ENCODE results near the gene PSMC4. TPM values are rescaled to one million over a fixed set of nuclear protein-coding genes. Genes with fewer than 3 reads are reported as not detected.

PSMC4 gene
- polyA plus RNA-seq, 1 of the 3 experiments (the other 2 are of a cell fraction): 173 TPM

- Histone ChIP-seq H3K4me1 (ENCODE audit: control insufficient read depth in 1 of 2, insufficient read depth in 2 of 2, low read depth in 1 of 2, low read length in 1 of 2) (peaks cover 0 to 12% of the 10 kb centered on the region in 2 experiments; a peak in 1 of 4 replicates), H2AFZ (ENCODE audit: low read depth) (no peak overlapping the region), H3K9me3 (peaks cover 27% of the 10 kb centered on the region; the same call in 1 of the 2 replicates), H3F3A (replicated peaks; ENCODE audit: insufficient read depth) (peaks cover 31% of the 10 kb centered on the region), H3K9ac (no peak overlapping the region), H3K27ac (ENCODE audit: low read depth in 2 of 2, low read length in 1 of 2) (no peak overlapping the region), H3K4me2 (no peak overlapping the region), H3K9me2 (no peaks in the 10 kb centered on the region), H3K4me3 (ENCODE audit: low read depth in 2 of 2, low read length in 1 of 2) (no peak overlapping the region; a peak in 1 of 4 replicates), H3K36me3 (replicated peaks in 1 of 2; ENCODE audit: control insufficient read depth in 1 of 2, insufficient read depth in 2 of 2, low read length in 1 of 2) (peaks cover 30 to 61% of the 10 kb centered on the region in 2 experiments), H3K79me2 (ENCODE audit: insufficient read depth) (peaks cover 38% of the 10 kb centered on the region), H4K20me1 (ENCODE audit: insufficient read depth) (no peaks in the 10 kb centered on the region), H3K27me3 (ENCODE audit: insufficient read depth) (no peaks in the 10 kb centered on the region)
- ChIA-PET CTCF (no interaction called here), POLR2A (interaction anchor here (0.8 kb wide), 1 partner anchor 14 kb away, joined by 3 read pairs; no protein-coding TSS in a partner anchor)
- no peak for DNase-seq
- TF ChIP-seq MXI1 (IDR thresholded peaks at IDR 0.05; ENCODE audit: low read depth, low read length): no peak
- TF ChIP-seq POLR2AphosphoS5 (IDR thresholded peaks at IDR 0.05; ENCODE audit: low read depth, low read length): no peak
- TF ChIP-seq NFIC (IDR thresholded peaks at IDR 0.05; ENCODE audit: borderline replicate concordance): no peak
- no peak for TF ChIP-seq RFX5 (IDR thresholded peaks at IDR 0.05; ENCODE audit: low read length)
- no peak for TF ChIP-seq RAD21 (IDR thresholded peaks at IDR 0.05; ENCODE audit: low read length)
- no peak for TF ChIP-seq FOXJ3 (CRISPR knock-in tag; IDR thresholded peaks at IDR 0.05)
- TF ChIP-seq MAX (IDR thresholded peaks at IDR 0.05; ENCODE audit: low read depth): no peak
- no peak for TF ChIP-seq RCOR1 (IDR thresholded peaks at IDR 0.05; ENCODE audit: low read length)
- WGBS (ENCODE audit: low lambda C conversion rate): 93% methylated on average over 5 of the region's 5 CpGs
Measured at GRCh38 chr19:39983695-39984300, 12.8 kb downstream of the PSMC4 start.

GRCh38 chr19:39986643-39987042 lies 15.7 kb downstream of the PSMC4 start:
- peaks cover 7 to 36% of the 10 kb centered on the region in 2 experiments for H3K36me3 ChIP-seq (replicated peaks in 1 of 2; ENCODE audit: control insufficient read depth in 1 of 2, insufficient read depth in 2 of 2, low read length in 1 of 2)

More at GRCh38 chr19:39986643-39987042, 15.7 kb downstream of the PSMC4 start:
- CTCF ChIA-PET: interaction anchor here (1.3 kb wide), 1 partner anchor 16 kb away, joined by 4 read pairs; the partner anchor contains the start of gene PSMC4
- H3K27me3 ChIP-seq (ENCODE audit: insufficient read depth): no peaks in the 10 kb centered on the region
- H3F3A ChIP-seq (replicated peaks; ENCODE audit: insufficient read depth): peaks cover 31% of the 10 kb centered on the region
- H3K9ac ChIP-seq: no peak overlapping the region
- POLR2A ChIA-PET: no interaction called here
- no peak for TF ChIP-seq USF1 (IDR thresholded peaks at IDR 0.05; ENCODE audit: borderline replicate concordance, low read depth)
- no peak for TF ChIP-seq MXI1 (IDR thresholded peaks at IDR 0.05; ENCODE audit: low read depth, low read length)
- no peak for TF ChIP-seq RCOR1 (IDR thresholded peaks at IDR 0.05; ENCODE audit: low read length)
- TF ChIP-seq CTCF (IDR thresholded peaks at IDR 0.05): no peak
- no peak for TF ChIP-seq MAX (IDR thresholded peaks at IDR 0.05; ENCODE audit: low read depth)
- TF ChIP-seq NFIC (IDR thresholded peaks at IDR 0.05; ENCODE audit: borderline replicate concordance): no peak
- TF ChIP-seq FOXM1 (IDR thresholded peaks at IDR 0.05; ENCODE audit: low read depth): no peak
- TF ChIP-seq SMC3 (IDR thresholded peaks at IDR 0.05; ENCODE audit: low read depth, low read length): no peak
- no peak for TF ChIP-seq ELF1 (IDR thresholded peaks at IDR 0.05)
- TF ChIP-seq YY1 (IDR thresholded peaks at IDR 0.05; ENCODE audit: low read depth): no peak
- TF ChIP-seq CHD2 (IDR thresholded peaks at IDR 0.05; ENCODE audit: low read length, partially characterized antibody): no peak
- TF ChIP-seq RAD21 (IDR thresholded peaks at IDR 0.05; ENCODE audit: low read length): no peak
- TF ChIP-seq RXRA (IDR thresholded peaks at IDR 0.05; ENCODE audit: borderline replicate concordance, low read depth): no peak
- TF ChIP-seq TEAD4 (IDR thresholded peaks at IDR 0.05; ENCODE audit: borderline replicate concordance, insufficient read depth): no peak
- no peak for TF ChIP-seq ZBTB33 (IDR thresholded peaks at IDR 0.05; ENCODE audit: borderline replicate concordance, low read depth)
- no peak for TF ChIP-seq POLR2AphosphoS5 (IDR thresholded peaks at IDR 0.05; ENCODE audit: low read depth, low read length)
- no peak for TF ChIP-seq EZH2phosphoT487 (IDR thresholded peaks at IDR 0.05; ENCODE audit: borderline replicate concordance, low read depth)
- TF ChIP-seq PBX3 (IDR thresholded peaks at IDR 0.05): no peak
- TF ChIP-seq JUND (IDR thresholded peaks at IDR 0.05): no peak
- TF ChIP-seq FOXJ3 (CRISPR knock-in tag; IDR thresholded peaks at IDR 0.05): no peak
- no peaks in the 10 kb centered on the region for H3K9me2 ChIP-seq
- peaks cover 51% of the 10 kb centered on the region for H3K79me2 ChIP-seq (ENCODE audit: insufficient read depth)
- H3K4me1 ChIP-seq (ENCODE audit: control insufficient read depth in 1 of 2, insufficient read depth in 2 of 2, low read depth in 1 of 2, low read length in 1 of 2): no peaks in the 10 kb centered on the region
- no peak overlapping the region for H2AFZ ChIP-seq (ENCODE audit: low read depth)
- no peak overlapping the region for H3K4me2 ChIP-seq
- no peak for DNase-seq
- H3K27ac ChIP-seq (ENCODE audit: low read depth in 2 of 2, low read length in 1 of 2): no peak overlapping the region
- no peak overlapping the region for H3K4me3 ChIP-seq (ENCODE audit: low read depth in 2 of 2, low read length in 1 of 2)
- peaks cover 27% of the 10 kb centered on the region; the same call in 1 of the 2 replicates for H3K9me3 ChIP-seq
- H4K20me1 ChIP-seq (ENCODE audit: insufficient read depth): no peaks in the 10 kb centered on the region
